ENCODE measurements around the gene PPM1K.

DNA sequence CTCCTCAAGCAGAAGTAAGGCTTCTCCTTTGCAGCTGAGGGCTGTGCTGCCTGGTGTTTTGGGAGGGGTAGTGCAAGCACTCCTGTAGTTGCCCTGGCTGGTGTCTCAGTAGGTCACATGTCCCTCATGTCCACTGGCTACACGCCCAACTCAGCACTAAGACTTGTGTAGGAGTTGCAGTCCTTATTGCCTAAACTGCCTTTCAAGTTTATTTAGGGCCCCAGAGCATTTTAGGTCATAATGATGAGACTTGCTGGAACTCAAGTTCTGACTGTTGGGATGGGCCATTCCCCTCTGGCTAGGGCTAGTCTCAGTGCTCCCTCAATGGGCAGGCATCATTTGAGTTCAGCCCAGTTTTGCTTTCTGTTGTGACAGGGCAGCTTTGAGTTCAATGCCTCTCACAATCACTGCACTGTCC, 44.1 kb downstream of the PPM1K start:
- TF ChIP-seq, protein P1, sequence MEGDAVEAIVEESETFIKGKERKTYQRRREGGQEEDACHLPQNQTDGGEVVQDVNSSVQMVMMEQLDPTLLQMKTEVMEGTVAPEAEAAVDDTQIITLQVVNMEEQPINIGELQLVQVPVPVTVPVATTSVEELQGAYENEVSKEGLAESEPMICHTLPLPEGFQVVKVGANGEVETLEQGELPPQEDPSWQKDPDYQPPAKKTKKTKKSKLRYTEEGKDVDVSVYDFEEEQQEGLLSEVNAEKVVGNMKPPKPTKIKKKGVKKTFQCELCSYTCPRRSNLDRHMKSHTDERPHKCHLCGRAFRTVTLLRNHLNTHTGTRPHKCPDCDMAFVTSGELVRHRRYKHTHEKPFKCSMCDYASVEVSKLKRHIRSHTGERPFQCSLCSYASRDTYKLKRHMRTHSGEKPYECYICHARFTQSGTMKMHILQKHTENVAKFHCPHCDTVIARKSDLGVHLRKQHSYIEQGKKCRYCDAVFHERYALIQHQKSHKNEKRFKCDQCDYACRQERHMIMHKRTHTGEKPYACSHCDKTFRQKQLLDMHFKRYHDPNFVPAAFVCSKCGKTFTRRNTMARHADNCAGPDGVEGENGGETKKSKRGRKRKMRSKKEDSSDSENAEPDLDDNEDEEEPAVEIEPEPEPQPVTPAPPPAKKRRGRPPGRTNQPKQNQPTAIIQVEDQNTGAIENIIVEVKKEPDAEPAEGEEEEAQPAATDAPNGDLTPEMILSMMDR (IDR thresholded peaks at IDR 0.05): peak in 1 of 3 experiments; percentile 14
- TF ChIP-seq POLR2A (IDR thresholded peaks at IDR 0.05): no peak
